Muscle of back (tissue), 11 donors: Measurements from ENCODE around the gene SLC8A1. TPM values are rescaled to one million over a fixed set of nuclear protein-coding genes. Genes with fewer than 3 reads are reported as not detected.

Source experiments
- DNase-seq, 3 donors: peaks; one replicate each; pipeline versions ENCODE4 v3.0.0 to v3.0.0-alpha.2; 2013
- polyA plus RNA-seq, 10 donors: library from polyadenylated mRNA; unstranded; fragments of 120-200 nt; gene quantifications; one replicate each; pipeline ENCODE4 v1.2.1, GENCODE V29; 2013; ENCODE audit not compliant: insufficient read length in 10 of 10

Gene SLC8A1
- polyA plus RNA-seq, 10 donors = 4.9 to 11.4 (median 7.9) TPM

- peak in 2 of 3 donors; percentile 51 to 52 for DNase-seq
Measured at GRCh38 chr2:40353231-40353630, 98.7 kb downstream of the SLC8A1 start.

- no peak for DNase-seq
Measured at GRCh38 chr2:40352703-40353099, 99.2 kb downstream of the SLC8A1 start.

- peak in 1 of 3 donors; percentile 45 for DNase-seq
Measured at GRCh38 chr2:40352041-40352702, 99.7 kb downstream of the SLC8A1 start.

GRCh38 chr2:40348665-40349064 lies 103.2 kb downstream of the SLC8A1 start:
- DNase-seq = peak in 1 of 3 donors; percentile 78

GRCh38 chr2:40348038-40348437 lies 103.9 kb downstream of the SLC8A1 start:
- DNase-seq = no peak

- DNase-seq = peak in 2 of 3 donors; percentile 34 to 59
Measured at GRCh38 chr2:40346535-40347354, 105.1 kb downstream of the SLC8A1 start.

GRCh38 chr2:40344364-40344763 lies 107.5 kb downstream of the SLC8A1 start:
- no peak for DNase-seq

- no peak for DNase-seq
Measured at GRCh38 chr2:40343902-40344301, 108.0 kb downstream of the SLC8A1 start.

GRCh38 chr2:40341198-40341597 lies 110.7 kb downstream of the SLC8A1 start:
- DNase-seq = no peak

- no peak for DNase-seq
Measured at GRCh38 chr2:40339026-40339425, 112.9 kb downstream of the SLC8A1 start.

GRCh38 chr2:40332191-40332826 lies 119.6 kb downstream of the SLC8A1 start:
- DNase-seq = peak; percentile 36 to 71 (median 64)

- no peak for DNase-seq
Measured at GRCh38 chr2:40330096-40330495, 121.8 kb downstream of the SLC8A1 start.

GRCh38 chr2:40329739-40330030 lies 122.2 kb downstream of the SLC8A1 start:
- peak in 1 of 3 donors; percentile 81 for DNase-seq

GRCh38 chr2:40325116-40325515 lies 126.8 kb downstream of the SLC8A1 start:
- DNase-seq = no peak

- DNase-seq = no peak
Measured at GRCh38 chr2:40324656-40325055, 127.2 kb downstream of the SLC8A1 start.

GRCh38 chr2:40321822-40322221 lies 130.1 kb downstream of the SLC8A1 start:
- no peak for DNase-seq

GRCh38 chr2:40321016-40321623 lies 130.8 kb downstream of the SLC8A1 start:
- no peak for DNase-seq

- DNase-seq = no peak
Measured at GRCh38 chr2:40318921-40319320, 133.0 kb downstream of the SLC8A1 start.

- DNase-seq = no peak
Measured at GRCh38 chr2:40317761-40318160, 134.1 kb downstream of the SLC8A1 start.

- no peak for DNase-seq
Measured at GRCh38 chr2:40317046-40317445, 134.8 kb downstream of the SLC8A1 start.

GRCh38 chr2:40316620-40317019 lies 135.3 kb downstream of the SLC8A1 start:
- no peak for DNase-seq

GRCh38 chr2:40315683-40316082 lies 136.2 kb downstream of the SLC8A1 start:
- peak; percentile 41 to 69 (median 54) for DNase-seq
